HCT116 (cell line): ENCODE data around the gene OR10H2.

ENCODE experiments used
- ATF3 ChIP-seq: IDR thresholded peaks from 2 replicates; pipeline ENCODE4 v1.6.1; 2012
- CTCF ChIP-seq, 3 experiments: fragments of 200-600 bp in 1 of 3; sonication (generic) in 1 of 3; IDR thresholded peaks in 2 of 3; conservative IDR thresholded peaks in 1 of 3; 2 replicates each; pipeline ENCODE4 v1.5.1; 2012 to 2017; ENCODE audit warnings: low read depth in 2 of 3, low read length in 2 of 3, antibody characterized with exemption in 1 of 3, borderline replicate concordance in 1 of 3, control low read depth in 1 of 3, mild to moderate bottlenecking in 1 of 3, mixed read lengths in 1 of 3, mixed run types in 1 of 3, moderate library complexity in 1 of 3; ENCODE audit not compliant: insufficient read depth in 1 of 3
- JUND ChIP-seq: IDR thresholded peaks from 2 replicates; pipeline ENCODE4 v1.6.1; 2012
- ZNF274 ChIP-seq: fragments of 200-500 bp; sonication (Bioruptor generic); IDR thresholded peaks from 2 replicates; pipeline ENCODE4 v1.6.1; 2014; ENCODE audit warnings: mild to moderate bottlenecking, low read depth, low read length, inconsistent platforms

DNA sequence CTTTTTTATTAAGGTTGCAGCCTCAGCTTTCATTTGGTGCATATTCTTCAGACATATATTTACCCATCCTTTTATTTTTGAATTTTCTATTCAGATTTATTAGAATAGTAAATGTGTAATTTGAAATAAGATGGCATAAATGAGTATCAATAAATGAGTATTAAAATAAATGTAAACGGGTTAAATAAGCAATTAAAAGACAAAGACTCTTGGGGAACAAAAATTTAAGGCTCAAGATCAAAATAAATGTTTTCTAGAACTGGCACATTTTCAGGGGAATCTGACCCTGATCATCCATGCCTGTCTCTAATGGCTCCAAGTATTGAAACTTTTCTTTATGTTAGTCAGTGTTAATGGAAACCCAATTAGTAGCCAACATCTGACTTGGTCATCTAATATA lies 13.0 kb downstream of the OR10H2 start:
- TF ChIP-seq CTCF (IDR thresholded peaks at IDR 0.05 in 2 of 3, conservative IDR thresholded peaks at IDR 0.05 in 1 of 3; ENCODE audit: borderline replicate concordance in 1 of 3, insufficient read depth in 1 of 3, low read depth in 2 of 3, low read length in 2 of 3) (no peak), ATF3 (no peak), ZNF274 (no peak), JUND (no peak)
